Right lobe of liver (tissue), 6 donors: ENCODE results near the gene MACROD2. TPM values are rescaled to one million over a fixed set of nuclear protein-coding genes. Genes with fewer than 3 reads are reported as not detected.

Experiments used
- ATAC-seq, 4 donors: fragments of 200-7000 bp; cut with Tn5 transposase; one replicate each; pipeline ENCODE4 v1.9.1; 2020; ENCODE audit warnings: mild to moderate bottlenecking in 4 of 4, moderate library complexity in 4 of 4
- DNase-seq, 3 donors: peaks; one replicate each; pipeline ENCODE4 v3.0.0-alpha.2; 2020
- H3K27ac ChIP-seq, 3 donors: fragments of 200-600 bp; one replicate each; pipeline ENCODE4 v1.8.0; 2022
- H3K27me3 ChIP-seq, 2 donors: fragments of 200-600 bp; one replicate each; pipeline ENCODE4 v1.8.0; 2022
- H3K36me3 ChIP-seq, 4 donors: fragments of 200-600 bp; sonication (generic) in 1 of 4; one replicate each; pipeline versions ENCODE4 v1.5.1 to v1.8.0; 2017 to 2022; ENCODE audit warnings: control low read depth in 1 of 4
- H3K4me1 ChIP-seq, 4 donors: fragments of 200-600 bp; sonication (generic) in 1 of 4; one replicate each; pipeline versions ENCODE4 v1.5.1 to v1.8.0; 2017 to 2022; ENCODE audit warnings: control low read depth in 1 of 4
- H3K4me3 ChIP-seq, 3 donors: fragments of 200-600 bp; one replicate each; pipeline ENCODE4 v1.8.0; 2022
- H3K9me3 ChIP-seq, 4 donors: fragments of 200-600 bp; sonication (generic) in 1 of 4; one replicate each; pipeline versions ENCODE4 v1.5.1 to v1.8.0; 2017 to 2022; ENCODE audit warnings: control low read depth in 1 of 4
- CTCF ChIP-seq, 4 donors: fragments of 200-600 bp in 3 of 4; fragments of 450-650 bp in 1 of 4; IDR thresholded peaks; one replicate each; pipeline versions ENCODE4 v1.5.1 to v1.8.0; 2016 to 2022; ENCODE audit warnings: antibody characterized with exemption in 4 of 4, mild to moderate bottlenecking in 2 of 4
- POLR2A ChIP-seq: fragments of 450-650 bp; IDR thresholded peaks from one replicate; pipeline ENCODE4 v1.6.1; 2017; ENCODE audit warnings: antibody characterized with exemption, mild to moderate bottlenecking
- WGBS: methylation state at CpG from one replicate; pipeline ENCODE4 v1.1.6; 2018; ENCODE audit warnings: low coverage, low lambda C conversion rate; ENCODE audit not compliant: insufficient coverage; ENCODE audit errors: missing lambda C conversion rate; 5-methylcytosine and 5-hydroxymethylcytosine counted together
- intact Hi-C, 2 donors: fragments of 100-400 bp; cut with DNase I; formaldehyde crosslinking; loops; one replicate each; pipeline versions ENCODE4 v1.11.2 to v1.14.1; 2022
- total RNA-seq, 6 experiments: library from RNA; depleted of rRNA in 2 of 6; stranded (reverse); fragments of >200 nt in 2 of 6; fragmentation: NEBNext Ultra II Directional in 3 of 6; extraction: Animal tissue kit (Norgen Biotek cat#: 25700) in 3 of 6; gene quantifications; one replicate each; pipeline versions ENCODE4 v1.1.0 to v1.2.4, GENCODE V29; 2016 to 2023
- donor health status: DM: no; HTN: yes; CAD: no.
- donor health status: DM: no; HTN: no; CAD: no.
- donor health status: DM: no; HTN: no; CAD: no.
- donor health status: DM: no; HTN: yes; CAD: no.
- donor health status: DM: no; HTN: yes; CAD: no.

MACROD2 gene
- total RNA-seq, 6 experiments from 2014 or later: 1.2 to 5.5 (median 3.3) TPM

- Histone ChIP-seq H3K9me3 (no peaks in the 10 kb centered on the region), H3K27me3 (no peaks in the 10 kb centered on the region), H3K4me1 (peaks cover 0 to 24% (median 3%) of the 10 kb centered on the region in 4 donors), H3K4me3 (no peak overlapping the region), H3K27ac (no peak overlapping the region), H3K36me3 (no peaks in the 10 kb centered on the region)
- ATAC-seq: no peak
- intact Hi-C loops: no loop called here
- DNase-seq: no peak
- WGBS: 97% methylated on average over 4 of the region's 4 CpGs
- TF ChIP-seq CTCF (IDR thresholded peaks at IDR 0.05) (no peak), POLR2A (no peak)
Measured at GRCh38 chr20:14701326-14701725, 706.0 kb downstream of the MACROD2 start.

GRCh38 chr20:14706555-14706954 is 711.2 kb downstream of the MACROD2 start:
- H3K4me1 ChIP-seq: no peaks in the 10 kb centered on the region
- WGBS: 19% methylated on average over 5 of the region's 5 CpGs
- no peaks in the 10 kb centered on the region for H3K36me3 ChIP-seq
- no peaks in the 10 kb centered on the region for H3K27me3 ChIP-seq
- no peak for TF ChIP-seq POLR2A
- TF ChIP-seq CTCF (IDR thresholded peaks at IDR 0.05): no peak
- no peaks in the 10 kb centered on the region for H3K9me3 ChIP-seq
- no peak overlapping the region for H3K27ac ChIP-seq
- DNase-seq: peak in 1 of 3 donors; percentile 30
- ATAC-seq: peak; percentile 47 to 78 (median 66)
- intact Hi-C loops: no loop called here
- no peak overlapping the region for H3K4me3 ChIP-seq

GRCh38 chr20:14707026-14707680 is 711.8 kb downstream of the MACROD2 start:
- Histone ChIP-seq H3K4me1 (no peaks in the 10 kb centered on the region), H3K9me3 (no peaks in the 10 kb centered on the region), H3K36me3 (no peaks in the 10 kb centered on the region), H3K27me3 (no peaks in the 10 kb centered on the region), H3K4me3 (no peak overlapping the region), H3K27ac (no peak overlapping the region)
- 73% methylated on average over 10 of the region's 10 CpGs for WGBS
- peak; percentile 37 to 72 (median 54) for ATAC-seq
- no peak for DNase-seq
- intact Hi-C loops: no loop called here
- no peak for TF ChIP-seq POLR2A
- TF ChIP-seq CTCF (IDR thresholded peaks at IDR 0.05): no peak

- WGBS: 46% methylated on average over 2 of the region's 2 CpGs
- intact Hi-C loops: no loop called here
- peaks cover 0 to 5% (median 0%) of the 10 kb centered on the region in 4 donors for H3K4me1 ChIP-seq
- H3K27me3 ChIP-seq: no peaks in the 10 kb centered on the region
- TF ChIP-seq CTCF (IDR thresholded peaks at IDR 0.05) (no peak), POLR2A (no peak)
- DNase-seq (no peak), ATAC-seq (no peak)
- no peaks in the 10 kb centered on the region for H3K36me3 ChIP-seq
- no peaks in the 10 kb centered on the region for H3K9me3 ChIP-seq
- H3K27ac ChIP-seq: no peak overlapping the region
- no peak overlapping the region for H3K4me3 ChIP-seq
Measured at GRCh38 chr20:14707865-14708596, 712.7 kb downstream of the MACROD2 start.
